H9 (cell line): ENCODE measurements around the gene RAB35. TPM values are rescaled to one million over a fixed set of nuclear protein-coding genes. Genes with fewer than 3 reads are reported as not detected.
A peak's percentile ranks its signal among the peaks of the same experiment; 100 is the strongest.

Source experiments
- DNase-seq: peaks from one replicate; pipeline ENCODE4 v3.0.0-alpha.2; 2017
- H2AFZ ChIP-seq: one replicate; pipeline ENCODE4 v1.6.1; 2013; ENCODE audit warnings: mild to moderate bottlenecking, low read length, control low read depth, moderate library complexity
- H2AK5ac ChIP-seq: 2 replicates; pipeline ENCODE4 v1.6.1; 2013; ENCODE audit warnings: low read length, control low read depth, mixed read lengths; ENCODE audit not compliant: insufficient read length
- H2BK120ac ChIP-seq: one replicate; pipeline ENCODE4 v1.6.1; 2013; ENCODE audit warnings: low read depth, mild to moderate bottlenecking, low read length, control low read depth, inconsistent platforms; ENCODE audit not compliant: poor library complexity, severe bottlenecking
- H2BK12ac ChIP-seq: 2 replicates; pipeline ENCODE4 v1.6.1; 2013; ENCODE audit warnings: low read length, control low read depth, mixed read lengths, low read depth; ENCODE audit not compliant: insufficient read length
- H2BK15ac ChIP-seq: 2 replicates; pipeline ENCODE4 v1.6.1; 2013; ENCODE audit warnings: low read depth, low read length, control low read depth
- H2BK20ac ChIP-seq: one replicate; pipeline ENCODE4 v1.6.1; 2013; ENCODE audit warnings: low read depth, mild to moderate bottlenecking, low read length, control low read depth, inconsistent platforms; ENCODE audit not compliant: poor library complexity, severe bottlenecking
- H2BK5ac ChIP-seq: 2 replicates; pipeline ENCODE4 v1.6.1; 2013; ENCODE audit warnings: low read length, control low read depth, mixed read lengths; ENCODE audit not compliant: insufficient read length
- H3K14ac ChIP-seq: 2 replicates; pipeline ENCODE4 v1.6.1; 2013; ENCODE audit warnings: low read length, control low read depth; ENCODE audit not compliant: insufficient read depth
- H3K18ac ChIP-seq: 2 replicates; pipeline ENCODE4 v1.6.1; 2013; ENCODE audit warnings: low read depth, mild to moderate bottlenecking, mixed read lengths, low read length, control low read depth; ENCODE audit not compliant: insufficient read length
- H3K23ac ChIP-seq: 2 replicates; pipeline ENCODE4 v1.6.1; 2013; ENCODE audit warnings: low read length, control low read depth, mixed read lengths, low read depth; ENCODE audit not compliant: insufficient read length
- H3K23me2 ChIP-seq: 2 replicates; pipeline ENCODE4 v1.6.1; 2013; ENCODE audit warnings: low read depth, mild to moderate bottlenecking, mixed read lengths, low read length, control low read depth; ENCODE audit not compliant: insufficient read length, poor library complexity, severe bottlenecking
- H3K27ac ChIP-seq: 2 replicates; pipeline ENCODE4 v1.5.1; 2013; ENCODE audit warnings: low read length, control low read depth, mixed read lengths, low read depth; ENCODE audit not compliant: insufficient read length
- H3K27me3 ChIP-seq: 2 replicates; pipeline ENCODE4 v1.6.1; 2013; ENCODE audit warnings: low read length, control low read depth, inconsistent platforms; ENCODE audit not compliant: insufficient read depth
- H3K4ac ChIP-seq: 2 replicates; pipeline ENCODE4 v1.6.1; 2013; ENCODE audit warnings: low read depth, mild to moderate bottlenecking, control low read depth, inconsistent platforms, low read length, moderate library complexity
- H3K4me1 ChIP-seq: 2 replicates; pipeline ENCODE4 v1.6.1; 2013; ENCODE audit warnings: low read length, control low read depth, inconsistent platforms; ENCODE audit not compliant: insufficient read depth
- H3K4me2 ChIP-seq: 2 replicates; pipeline ENCODE4 v1.6.1; 2013; ENCODE audit warnings: low read length, control low read depth, mixed read lengths; ENCODE audit not compliant: insufficient read length, insufficient read depth
- H3K56ac ChIP-seq: 2 replicates; pipeline ENCODE4 v1.6.1; 2013; ENCODE audit warnings: low read depth, mild to moderate bottlenecking, mixed read lengths, low read length, control low read depth; ENCODE audit not compliant: insufficient read length
- H3K79me1 ChIP-seq: 2 replicates; pipeline ENCODE4 v1.6.1; 2013; ENCODE audit warnings: low read depth, mild to moderate bottlenecking, moderate library complexity, low read length, control low read depth, inconsistent platforms; ENCODE audit not compliant: insufficient read depth, poor library complexity, severe bottlenecking
- H3K79me2 ChIP-seq: 2 replicates; pipeline ENCODE4 v1.6.1; 2013; ENCODE audit warnings: low read length, control low read depth, inconsistent platforms; ENCODE audit not compliant: insufficient read depth
- H3K9ac ChIP-seq: 2 replicates; pipeline ENCODE4 v1.6.1; 2013; ENCODE audit warnings: low read length, control low read depth, mixed read lengths; ENCODE audit not compliant: insufficient read length; ENCODE audit errors: extremely low read depth
- H3K9me3 ChIP-seq: one replicate; pipeline ENCODE4 v1.6.1; 2013; ENCODE audit warnings: low read depth, low read length, inconsistent platforms; ENCODE audit not compliant: control insufficient read depth
- H3T11ph ChIP-seq: one replicate; pipeline ENCODE4 v1.6.1; 2013; ENCODE audit warnings: mild to moderate bottlenecking, low read length, control low read depth, inconsistent platforms
- H4K20me1 ChIP-seq: one replicate; pipeline ENCODE4 v1.6.1; 2013; ENCODE audit not compliant: control insufficient read depth, insufficient read length, insufficient read depth
- H4K5ac ChIP-seq: 2 replicates; pipeline ENCODE4 v1.6.1; 2013; ENCODE audit warnings: low read depth, mild to moderate bottlenecking, mixed read lengths, low read length, control low read depth; ENCODE audit not compliant: insufficient read length
- H4K8ac ChIP-seq: replicated peaks from 2 replicates; pipeline ENCODE4 v1.6.1; 2013; ENCODE audit warnings: low read length, control low read depth, mixed read lengths, low read depth; ENCODE audit not compliant: insufficient read length
- H4K91ac ChIP-seq: 2 replicates; pipeline ENCODE4 v1.6.1; 2013; ENCODE audit warnings: low read depth, mild to moderate bottlenecking, moderate library complexity, mixed read lengths, low read length, control low read depth; ENCODE audit not compliant: insufficient read length
- H3K27ac Mint-ChIP-seq, 3 experiments: 2 replicates in 2 of 3; 3 replicates in 1 of 3; pipeline ENCODE4 v1.8.0; 2020 to 2021; ENCODE audit warnings: mixed read lengths in 3 of 3, mild to moderate bottlenecking in 1 of 3, moderate library complexity in 1 of 3
- H3K27me3 Mint-ChIP-seq: 2 replicates; pipeline ENCODE4 v1.8.0; 2021; ENCODE audit warnings: low read depth, mild to moderate bottlenecking, moderate library complexity, mixed read lengths
- H3K36me3 Mint-ChIP-seq, 3 experiments: 2 replicates in 2 of 3; 3 replicates in 1 of 3; pipeline ENCODE4 v1.8.0; 2020 to 2021; ENCODE audit warnings: low read depth in 3 of 3, mixed read lengths in 3 of 3; ENCODE audit not compliant: insufficient read depth in 1 of 3
- H3K4me1 Mint-ChIP-seq, 2 experiments: 2 replicates each; pipeline ENCODE4 v1.8.0; 2020; ENCODE audit warnings: mixed read lengths in 2 of 2
- H3K4me3 Mint-ChIP-seq, 2 experiments: 2 replicates in 1 of 2; 3 replicates in 1 of 2; pipeline ENCODE4 v1.8.0; 2020 to 2021; ENCODE audit warnings: mild to moderate bottlenecking in 2 of 2, mixed read lengths in 2 of 2, moderate library complexity in 1 of 2
- H3K9me3 Mint-ChIP-seq, 2 experiments: 2 replicates in 1 of 2; 3 replicates in 1 of 2; pipeline ENCODE4 v1.8.0; 2020; ENCODE audit warnings: mild to moderate bottlenecking in 2 of 2, mixed read lengths in 2 of 2, moderate library complexity in 1 of 2
- CTCF ChIP-seq: fragments of 200-600 bp; sonication (generic); conservative IDR thresholded peaks from 3 replicates; pipeline ENCODE4 v1.8.0; 2021; ENCODE audit warnings: antibody characterized with exemption, mild to moderate bottlenecking
- WGBS: extraction: QIAGEN DNeasy Blood & Tissue Kit; methylation state at CpG from one replicate; pipeline ENCODE4 v1.1.7; 2013; ENCODE audit warnings: missing lambda C conversion rate, low lambda C conversion rate, mixed read lengths; ENCODE audit not compliant: insufficient read length; ENCODE audit errors: extremely low coverage; 5-methylcytosine and 5-hydroxymethylcytosine counted together
- total RNA-seq: library from RNA; stranded (reverse); gene quantifications from 2 replicates; pipeline ENCODE4 v1.2.1, GENCODE V29; 2021

The RAB35 gene
- total RNA-seq, 1 experiment from 2014 or later, result 60.0 TPM

- H3K18ac ChIP-seq, result no peak overlapping the region
- H3T11ph ChIP-seq, result no peak overlapping the region
These were observed 39.9 kb downstream of the RAB35 start for GRCh38 chr12:120076651-120077050.

More at GRCh38 chr12:120076651-120077050, 39.9 kb downstream of the RAB35 start:
- Histone ChIP-seq H3K9ac (no peak overlapping the region), H2BK12ac (no peak overlapping the region), H2BK5ac (peak overlapping the region; percentile 54), H2BK120ac (no peak overlapping the region), H3K4ac (no peak overlapping the region), H3K4me2 (no peak overlapping the region), H3K79me1 (no peaks in the 10 kb centered on the region), H4K91ac (peak overlapping the region; percentile 58), H2AK5ac (no peak overlapping the region), H3K27ac (no peak overlapping the region), H4K8ac (no peak overlapping the region), H3K79me2 (no peaks in the 10 kb centered on the region), H3K27me3 (no peaks in the 10 kb centered on the region), H3K9me3 (no peaks in the 10 kb centered on the region), H2BK20ac (no peak overlapping the region), H3K4me1 (peaks cover 3% of the 10 kb centered on the region; the same call in 1 of the 2 replicates), H3K56ac (no peak overlapping the region), H3K14ac (0 out of 2 replicates have a peak overlapping the region, but pooled peaks have one; percentile 14), H4K5ac (no peak overlapping the region), H4K20me1 (no peaks in the 10 kb centered on the region), H3K23me2 (no peaks in the 10 kb centered on the region), H2BK15ac (no peak overlapping the region), H2AFZ (no peak overlapping the region), H3K23ac (no peak overlapping the region)
- no CpG with 5 or more reads among the region's 6 CpGs for WGBS
- H3K27ac Mint-ChIP-seq, result no peak overlapping the region
- peaks cover 1 to 4% (median 2%) of the 10 kb centered on the region in 3 experiments; a peak in 5 of 7 replicates for H3K36me3 Mint-ChIP-seq
- no peak overlapping the region for H3K4me3 Mint-ChIP-seq
- no peaks in the 10 kb centered on the region for H3K27me3 Mint-ChIP-seq
- peaks cover 8% of the 10 kb centered on the region in 2 experiments for H3K4me1 Mint-ChIP-seq
- no peaks in the 10 kb centered on the region for H3K9me3 Mint-ChIP-seq
- no peak for DNase-seq
- TF ChIP-seq CTCF, result no peak
